Hematopoietic multipotent progenitor cell treated with erythropoietin and hydrocortisone succinate and interleukin-3 and kit ligand, for 6 days (in vitro differentiated cells): Measurements from ENCODE around the gene TXNDC11.

ENCODE experiments used
- DNase-seq: peaks from one replicate; pipeline ENCODE4 v3.0.0-alpha.2; 2015

TXNDC11 gene

GRCh38 chr16:11687601-11688519 lies 54.8 kb downstream of the TXNDC11 start:
- DNase-seq: no peak

DNA sequence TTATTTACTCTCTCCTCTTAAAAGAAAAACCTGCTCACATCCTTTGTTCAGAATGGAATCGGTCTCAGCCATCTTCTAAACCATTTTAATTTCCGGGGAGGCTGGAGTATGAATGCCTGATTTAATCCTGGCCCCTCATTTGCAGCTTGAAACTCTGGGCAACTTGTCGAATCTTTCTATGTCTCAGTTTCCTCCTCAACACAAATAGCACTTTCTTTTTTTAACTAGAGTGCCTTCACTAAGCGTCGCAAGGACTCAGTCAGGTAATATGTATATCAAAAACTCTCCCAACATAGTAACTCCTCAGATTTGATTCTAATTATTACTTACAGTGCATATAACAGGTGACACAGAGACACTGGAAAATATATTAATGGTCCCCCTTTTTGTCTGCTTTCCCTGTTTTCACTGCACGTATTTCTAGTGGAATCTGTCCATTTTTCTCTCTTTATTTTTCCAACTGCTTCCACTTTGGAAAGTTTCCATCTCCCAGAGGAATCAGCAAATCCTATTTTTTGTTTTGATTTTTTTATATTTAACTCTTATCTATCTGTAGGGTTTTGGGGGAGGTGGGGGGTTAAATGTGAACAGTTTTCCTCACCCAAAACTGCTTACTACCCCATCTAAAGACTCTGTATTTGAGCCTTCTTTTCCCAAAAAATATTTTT lies 55.8 kb downstream of the TXNDC11 start:
- no peak for DNase-seq

DNA sequence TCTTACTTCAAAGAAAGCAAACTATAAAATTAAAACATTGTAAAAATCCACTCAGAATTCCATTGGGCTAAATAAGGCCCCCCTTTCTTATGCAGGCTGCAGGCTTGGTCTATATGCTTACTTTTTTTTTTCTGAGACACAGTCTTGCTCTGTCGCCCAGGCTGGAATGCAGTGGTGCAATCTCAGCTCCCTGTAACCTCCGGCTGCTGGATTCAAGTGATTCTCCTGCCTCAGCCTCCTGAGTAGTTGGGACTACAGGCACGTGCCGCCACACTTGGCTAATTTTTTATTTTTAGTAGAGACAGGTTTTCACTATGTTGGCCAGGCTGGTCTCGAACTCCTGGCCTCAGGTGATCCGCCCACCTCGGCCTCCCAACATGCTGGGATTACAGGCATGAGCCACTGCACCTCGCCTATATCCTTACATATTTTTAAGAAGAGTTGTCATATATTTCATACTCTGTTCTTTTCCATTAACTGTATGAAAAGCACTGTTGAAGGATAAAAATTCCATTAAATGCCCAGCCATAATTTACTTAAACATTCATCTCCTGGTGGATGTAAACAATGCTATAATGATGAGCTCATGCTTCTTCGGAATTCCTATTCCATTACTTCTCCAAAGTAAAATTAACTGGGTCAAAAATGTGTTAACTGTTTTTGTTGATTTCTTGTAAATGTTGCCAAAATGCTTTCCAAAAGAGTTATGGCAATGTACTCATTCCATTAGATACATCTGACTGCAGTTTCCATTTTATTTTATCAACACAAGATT lies 56.6 kb downstream of the TXNDC11 start:
- DNase-seq: no peak

- DNase-seq: no peak
Measured at GRCh38 chr16:11684231-11685025, 58.2 kb downstream of the TXNDC11 start.

DNA sequence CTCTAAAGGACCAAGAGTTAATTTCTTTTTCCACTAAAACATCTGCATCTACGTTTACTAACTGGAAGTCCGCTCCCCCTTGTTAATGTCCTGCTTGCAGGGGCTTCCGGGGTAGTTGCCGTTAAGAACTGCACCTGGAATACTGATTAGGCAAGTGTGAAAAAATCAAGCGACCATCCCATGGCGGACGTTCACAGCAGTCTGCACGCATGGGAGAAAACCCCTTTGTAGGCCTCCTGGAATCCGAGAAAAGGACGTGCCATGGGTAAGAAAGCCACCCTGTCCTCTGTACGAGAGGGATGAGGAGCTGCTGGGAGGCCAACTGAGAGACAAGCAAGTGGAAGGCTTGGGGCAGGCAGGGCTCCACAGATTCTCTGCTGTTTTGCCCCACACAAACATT lies 59.5 kb downstream of the TXNDC11 start:
- DNase-seq: no peak

GRCh38 chr16:11682655-11683096 lies 60.0 kb downstream of the TXNDC11 start:
- no peak for DNase-seq

DNA sequence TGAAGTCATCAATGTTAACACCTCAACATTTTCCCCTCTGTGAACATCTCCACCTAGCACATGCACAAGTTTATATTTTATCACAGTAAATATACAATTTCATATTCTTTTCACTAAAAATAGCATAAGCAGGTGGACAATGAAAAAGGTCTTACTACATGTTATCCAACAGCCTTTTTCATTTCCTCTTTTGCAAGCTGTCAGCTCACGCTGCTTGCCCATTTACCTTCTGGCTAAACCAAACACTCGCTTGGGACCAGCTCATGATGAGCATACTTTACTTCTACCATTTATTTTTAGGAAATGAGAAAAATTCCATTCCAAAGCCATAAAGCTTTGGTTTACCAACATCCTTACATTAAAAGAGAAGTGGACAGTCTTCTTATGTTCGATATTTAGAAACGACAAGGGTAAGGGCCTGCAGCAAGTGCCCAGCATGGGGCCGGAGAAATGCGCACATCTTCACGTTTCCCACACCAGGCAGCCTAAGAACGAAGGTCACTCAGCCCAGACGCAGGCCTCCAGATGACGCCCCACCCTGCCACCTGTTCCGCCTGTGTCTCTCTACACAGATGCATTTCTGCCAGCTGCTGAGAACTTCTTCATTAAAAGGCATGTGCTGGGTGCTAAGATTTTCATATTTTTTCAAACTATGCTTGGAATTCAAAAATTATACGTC lies 60.5 kb downstream of the TXNDC11 start:
- DNase-seq: no peak

DNA sequence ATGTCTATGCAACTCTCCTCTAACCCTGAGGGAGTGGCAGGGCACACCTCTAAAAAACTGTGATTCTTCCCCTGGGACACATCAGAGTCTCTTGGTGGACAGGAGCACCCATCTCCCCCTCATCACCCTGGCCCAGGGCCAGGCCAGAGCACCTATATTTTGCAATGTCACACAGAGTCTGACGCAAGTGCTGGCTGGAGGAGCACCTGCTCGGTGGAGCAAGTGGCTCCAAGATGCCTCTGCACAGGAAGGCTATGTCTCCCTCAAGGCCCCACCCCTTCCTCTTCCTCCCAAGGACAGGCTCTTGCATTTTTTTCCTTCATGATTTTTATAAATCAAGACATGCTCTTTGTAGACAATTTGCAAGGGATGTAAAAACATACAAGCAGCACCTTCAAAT lies 61.1 kb downstream of the TXNDC11 start:
- DNase-seq: no peak

- DNase-seq: no peak
Measured at GRCh38 chr16:11679941-11680911, 62.4 kb downstream of the TXNDC11 start.

GRCh38 chr16:11679250-11679649 lies 63.4 kb downstream of the TXNDC11 start:
- DNase-seq: no peak

DNA sequence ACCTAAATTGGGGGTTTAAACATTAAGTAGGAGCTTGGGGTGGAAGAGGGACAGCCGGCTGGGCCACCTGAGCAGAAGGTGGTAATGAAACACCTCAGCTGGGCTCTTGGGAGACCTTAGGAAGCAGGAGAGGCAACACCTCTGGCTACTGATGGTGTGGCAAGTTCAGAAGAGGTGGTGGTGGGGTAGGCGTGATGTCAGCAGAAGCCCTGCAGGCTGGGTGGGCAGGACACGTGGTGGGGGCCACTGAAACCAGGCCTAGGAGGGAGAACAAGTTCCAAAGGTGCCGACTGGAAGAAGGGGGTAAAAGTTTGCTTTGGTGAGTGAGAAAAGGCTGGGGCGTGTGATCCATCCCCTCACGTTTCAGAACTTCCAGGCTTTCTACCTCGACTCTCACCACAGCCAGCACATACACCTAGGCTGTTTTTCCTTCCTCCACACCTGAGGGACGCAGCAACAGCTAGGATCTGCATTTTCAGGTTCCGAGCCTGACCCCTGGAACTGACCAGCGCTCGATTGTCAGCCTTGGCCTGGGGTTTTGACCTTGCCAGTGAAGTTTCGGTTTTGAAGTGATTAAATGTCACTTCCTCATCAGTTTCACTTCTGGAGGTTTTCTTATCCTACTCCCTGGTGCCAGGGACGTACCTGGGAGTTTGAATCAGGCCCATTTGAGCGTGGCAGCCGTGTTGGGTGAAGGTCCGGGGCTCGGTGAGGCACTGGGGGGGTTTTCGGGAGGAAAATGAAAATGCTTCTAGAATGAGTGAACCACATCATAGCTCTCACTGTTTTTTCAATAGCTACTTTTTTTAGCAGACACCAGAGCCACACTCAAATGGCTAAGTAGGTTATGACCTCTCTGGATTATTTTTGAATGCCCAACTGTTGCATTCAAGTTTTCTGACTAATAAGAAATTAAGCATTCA lies 64.4 kb downstream of the TXNDC11 start:
- DNase-seq: no peak

DNA sequence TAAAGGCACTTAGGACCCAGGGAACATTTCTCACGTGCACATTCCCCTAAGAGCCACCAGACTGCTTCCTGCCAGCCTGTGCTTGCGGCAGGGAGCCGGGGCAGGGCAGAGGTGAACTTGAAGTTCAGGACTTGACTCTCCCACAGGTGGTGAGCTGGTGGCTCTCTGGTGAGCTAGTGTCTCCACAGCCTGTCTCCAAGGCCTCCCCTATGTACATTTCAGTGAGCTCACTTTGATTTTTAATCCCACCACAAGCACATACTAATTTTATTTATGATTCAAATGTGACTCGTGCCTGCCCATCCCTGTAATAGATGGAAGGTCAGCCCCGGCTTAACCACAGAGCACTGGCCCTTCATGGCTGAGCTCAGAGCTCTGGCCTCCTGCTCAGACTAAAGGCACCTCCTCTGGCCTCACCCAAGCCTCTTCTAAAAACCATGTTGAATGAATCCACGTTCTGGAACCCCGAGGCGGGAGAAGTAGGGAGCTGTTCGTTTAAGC lies 65.2 kb downstream of the TXNDC11 start:
- DNase-seq: no peak

GRCh38 chr16:11676799-11677198 lies 65.9 kb downstream of the TXNDC11 start:
- no peak for DNase-seq

DNA sequence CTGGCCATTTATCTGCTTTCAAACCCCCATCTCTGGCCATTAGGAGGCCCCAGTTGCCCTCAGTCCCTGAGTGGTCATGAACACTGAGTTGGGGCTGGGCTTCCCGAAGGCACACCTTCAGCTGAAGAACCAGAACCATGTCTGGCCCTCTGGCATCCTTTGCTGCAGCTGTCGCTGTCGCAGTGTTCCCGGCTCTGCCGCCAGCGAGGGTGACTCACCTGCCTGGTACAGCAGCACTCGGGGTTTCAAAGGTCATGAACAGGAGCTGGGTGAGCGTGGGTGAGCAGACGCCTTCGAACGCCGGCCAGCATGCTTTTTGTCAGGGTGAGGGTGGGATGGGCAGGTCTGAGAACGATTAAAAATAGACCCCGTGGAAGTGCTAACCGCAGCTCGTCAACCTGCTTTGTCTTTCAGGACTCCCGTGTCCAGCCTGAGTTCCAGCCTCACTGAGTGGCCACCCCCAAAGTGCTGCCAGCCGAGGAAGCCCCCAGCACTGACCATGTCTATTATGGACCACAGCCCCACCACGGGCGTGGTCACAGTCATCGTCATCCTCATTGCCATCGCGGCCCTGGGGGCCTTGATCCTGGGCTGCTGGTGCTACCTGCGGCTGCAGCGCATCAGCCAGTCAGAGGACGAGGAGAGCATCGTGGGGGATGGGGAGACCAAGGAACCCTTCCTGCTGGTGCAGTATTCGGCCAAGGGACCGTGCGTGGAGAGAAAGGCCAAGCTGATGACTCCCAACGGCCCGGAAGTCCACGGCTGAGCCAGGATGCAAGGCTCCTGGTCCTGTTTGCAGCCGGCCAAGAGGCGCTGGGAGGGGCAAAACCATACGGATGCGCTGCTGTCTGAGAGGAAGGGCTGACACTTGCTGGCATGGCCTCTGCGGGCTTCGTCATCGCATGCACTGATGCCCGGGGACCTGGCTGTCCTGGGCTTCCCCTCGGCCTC lies 66.8 kb downstream of the TXNDC11 start:
- DNase-seq: no peak

GRCh38 chr16:11674818-11675560 lies 67.7 kb downstream of the TXNDC11 start:
- no peak for DNase-seq

DNA sequence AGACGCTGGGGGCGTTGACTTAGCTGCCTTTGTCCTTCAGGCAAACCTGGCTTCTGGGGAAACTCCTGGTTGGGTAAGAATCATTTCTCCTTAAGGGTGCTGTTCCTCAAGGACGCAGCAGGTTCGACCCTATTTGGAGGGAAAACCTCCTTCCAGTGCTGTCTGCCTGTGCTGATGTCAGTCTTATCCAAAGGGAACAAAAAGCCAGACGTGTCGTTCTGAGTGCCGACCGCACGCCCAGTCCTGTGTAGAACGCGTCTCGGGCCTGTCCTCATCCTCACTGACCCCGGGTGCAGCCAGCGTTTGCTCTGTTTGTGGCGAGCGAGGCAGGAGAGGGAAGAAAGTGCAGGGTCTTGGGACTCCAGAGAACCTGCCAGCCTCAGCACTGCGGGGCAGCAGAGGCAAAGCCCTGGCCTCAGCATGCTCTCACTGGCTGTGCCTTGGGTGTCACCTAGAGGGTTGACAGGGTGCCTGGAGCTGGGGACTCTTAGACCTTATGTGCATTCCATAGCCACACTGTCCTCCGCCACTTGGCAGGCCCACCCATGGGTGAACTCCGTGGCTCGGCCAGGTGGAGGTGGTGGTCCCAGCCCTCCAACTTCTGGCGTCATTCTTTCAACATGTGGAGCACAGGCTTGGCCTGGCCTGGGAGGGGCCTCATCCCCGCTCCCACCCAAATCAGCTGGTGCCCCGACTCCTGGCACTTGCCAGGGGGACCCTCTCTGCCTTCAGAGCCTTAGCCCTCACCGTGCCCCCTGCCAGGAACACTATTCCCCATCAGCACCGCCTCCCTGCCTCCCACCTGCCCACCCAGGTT lies 68.4 kb downstream of the TXNDC11 start:
- DNase-seq: no peak
